Stimulated activated CD4-positive, alpha-beta T cell treated with anti-CD3 and anti-CD28 coated beads, Interleukin-15, amount 100 ng/mL, for 24 hours (primary cell): ENCODE measurements around the gene IBA57.

Source experiments
- DNase-seq: peaks from one replicate; pipeline ENCODE4 v3.0.0-alpha.2; 2020

The IBA57 gene

GRCh38 chr1:228194921-228195812, 29.6 kb downstream of the IBA57 start:
- no peak for DNase-seq

GRCh38 chr1:228197555-228198147, 32.0 kb downstream of the IBA57 start:
- no peak for DNase-seq

GRCh38 chr1:228198977-228199590, 33.5 kb downstream of the IBA57 start:
- no peak for DNase-seq

- no peak for DNase-seq
Measured at GRCh38 chr1:228204958-228205357, 39.4 kb downstream of the IBA57 start.

GRCh38 chr1:228205526-228206436, 40.2 kb downstream of the IBA57 start:
- no peak for DNase-seq

GRCh38 chr1:228206582-228207351, 41.2 kb downstream of the IBA57 start:
- no peak for DNase-seq

GRCh38 chr1:228207381-228207810, 41.8 kb downstream of the IBA57 start:
- no peak for DNase-seq

GRCh38 chr1:228207851-228208821, 42.5 kb downstream of the IBA57 start, which contains the start of gene OBSCN:
Gene OBSCN (plus strand): TSS chr1:228208044. CDS start chr1:228211784, 3,740 bp downstream.
- no peak for DNase-seq

- no peak for DNase-seq
Measured at GRCh38 chr1:228208831-228209551, 43.4 kb downstream of the IBA57 start.

GRCh38 chr1:228209657-228210056, 44.1 kb downstream of the IBA57 start:
- no peak for DNase-seq

- no peak for DNase-seq
Measured at GRCh38 chr1:228210076-228210651, 44.6 kb downstream of the IBA57 start.

- DNase-seq, result no peak
Measured at GRCh38 chr1:228210712-228211530, 45.3 kb downstream of the IBA57 start.

GRCh38 chr1:228211531-228212414, 46.2 kb downstream of the IBA57 start:
- no peak for DNase-seq

GRCh38 chr1:228212415-228212965, 46.9 kb downstream of the IBA57 start:
- DNase-seq, result no peak

GRCh38 chr1:228212966-228213844, 47.6 kb downstream of the IBA57 start:
- peak; percentile 95 for DNase-seq
